SK-N-SH (cell line): Measurements from ENCODE around the gene GGT5. TPM values are rescaled to one million over a fixed set of nuclear protein-coding genes. Genes with fewer than 3 reads are reported as not detected.
"Not testable (repeated sequence)": the region's sequence is repeated elsewhere in the genome, so short reads cannot be mapped to it uniquely, and the experiment has no call there.

ENCODE experiments used
- CTCF ChIA-PET: fragments of 300-600, 350-600 bp; formaldehyde crosslinking; extraction: SDS; loops from one replicate; lab custom pipeline; 2021; lab: Yijun Ruan, JAX
- POLR2A ChIA-PET: fragments of 350-600 bp; sonication (Branson Sonifier 250); formaldehyde crosslinking; extraction: SDS; loops from one replicate; lab custom pipeline; 2020; ENCODE audit warnings: antibody characterized with exemption, inconsistent platforms; lab: Yijun Ruan, JAX
- DNase-seq: peaks from one replicate; pipeline ENCODE4 v3.0.0; 2012
- H2AFZ ChIP-seq: fragments of 200-600 bp; sonication (generic); 2 replicates; pipeline ENCODE4 v1.8.1; 2016; ENCODE audit warnings: antibody characterized with exemption, mild to moderate bottlenecking, low read depth
- H3F3A ChIP-seq: fragments of 200-600 bp; sonication (generic); replicated peaks from 2 replicates; pipeline ENCODE3; 2016; ENCODE audit warnings: antibody characterized with exemption, mild to moderate bottlenecking; ENCODE audit not compliant: insufficient read depth
- H3K27ac ChIP-seq, 2 experiments: fragments of 200-500 bp in 1 of 2; fragments of 200-600 bp in 1 of 2; sonication (Bioruptor generic) in 1 of 2; sonication (generic), shearing (Covaris generic) in 1 of 2; 2 replicates each; pipeline versions ENCODE4 v1.5.1 to v1.6.1; 2014 to 2016; ENCODE audit warnings: low read depth in 2 of 2, inconsistent platforms in 1 of 2, low read length in 1 of 2, mild to moderate bottlenecking in 1 of 2, mixed read lengths in 1 of 2
- H3K27me3 ChIP-seq: fragments of 200-600 bp; sonication (generic), shearing (Covaris generic); 2 replicates; pipeline ENCODE4 v1.6.1; 2016; ENCODE audit warnings: mixed run types; ENCODE audit not compliant: insufficient read depth
- H3K36me3 ChIP-seq, 2 experiments: fragments of 200-500 bp in 1 of 2; fragments of 200-600 bp in 1 of 2; sonication (Bioruptor generic) in 1 of 2; sonication (generic) in 1 of 2; replicated peaks in 1 of 2; 2 replicates each; pipeline versions ENCODE3 to v1.5.1; 2014 to 2016; ENCODE audit warnings: low read length in 1 of 2, mild to moderate bottlenecking in 1 of 2; ENCODE audit not compliant: insufficient read depth in 2 of 2, control insufficient read depth in 1 of 2
- H3K4me1 ChIP-seq, 2 experiments: fragments of 200-500 bp in 1 of 2; fragments of 200-600 bp in 1 of 2; sonication (Bioruptor generic) in 1 of 2; sonication (generic), shearing (Covaris generic) in 1 of 2; 2 replicates each; pipeline versions ENCODE4 v1.5.1 to v1.6.1; 2014 to 2016; ENCODE audit warnings: low read depth in 1 of 2, low read length in 1 of 2, mixed run types in 1 of 2; ENCODE audit not compliant: insufficient read depth in 2 of 2, control insufficient read depth in 1 of 2
- H3K4me2 ChIP-seq: fragments of 200-600 bp; sonication (generic), shearing (Covaris generic); 2 replicates; pipeline ENCODE4 v1.6.1; 2017; ENCODE audit warnings: mixed run types
- H3K4me3 ChIP-seq, 2 experiments: fragments of 200-500 bp in 1 of 2; fragments of 200-600 bp in 1 of 2; sonication (Bioruptor generic) in 1 of 2; sonication (generic), shearing (Covaris generic) in 1 of 2; 2 replicates each; pipeline versions ENCODE4 v1.5.1 to v1.8.1; 2014 to 2016; ENCODE audit warnings: low read depth in 2 of 2, inconsistent platforms in 1 of 2, low read length in 1 of 2, mild to moderate bottlenecking in 1 of 2, mixed read lengths in 1 of 2, moderate library complexity in 1 of 2
- H3K79me2 ChIP-seq: fragments of 200-600 bp; sonication (generic); 2 replicates; pipeline ENCODE4 v1.8.1; 2017; ENCODE audit warnings: mild to moderate bottlenecking; ENCODE audit not compliant: insufficient read depth
- H3K9ac ChIP-seq: fragments of 200-600 bp; sonication (generic); 2 replicates; pipeline ENCODE4 v1.6.1; 2017; ENCODE audit warnings: mixed run types
- H3K9me2 ChIP-seq: fragments of 200-600 bp; sonication (generic); 2 replicates; pipeline ENCODE4 v1.6.1; 2017; ENCODE audit warnings: mixed run types
- H3K9me3 ChIP-seq: fragments of 200-600 bp; sonication (generic); 2 replicates; pipeline ENCODE4 v1.6.1; 2017; ENCODE audit warnings: mixed run types, mild to moderate bottlenecking, moderate library complexity
- H4K20me1 ChIP-seq: fragments of 200-600 bp; sonication (generic); 2 replicates; pipeline ENCODE4 v1.6.1; 2017; ENCODE audit warnings: mild to moderate bottlenecking, mixed run types; ENCODE audit not compliant: insufficient read depth
- CTCF ChIP-seq: fragments of 200-600 bp; sonication (generic); IDR thresholded peaks from 2 replicates; pipeline ENCODE4 v1.6.1; 2017; ENCODE audit warnings: antibody characterized with exemption, mild to moderate bottlenecking, moderate library complexity
- FOXM1 ChIP-seq: IDR thresholded peaks from 2 replicates; pipeline ENCODE4 v1.4.0; 2012; ENCODE audit warnings: low read depth, mild to moderate bottlenecking
- NFIC ChIP-seq: IDR thresholded peaks from 2 replicates; pipeline ENCODE4 v1.4.0; 2012; ENCODE audit warnings: borderline replicate concordance
- POLR2AphosphoS5 ChIP-seq: IDR thresholded peaks from 2 replicates; pipeline ENCODE4 v1.6.1; 2012; ENCODE audit warnings: low read depth, low read length
- RAD21 ChIP-seq: IDR thresholded peaks from 2 replicates; pipeline ENCODE4 v1.6.1; 2012; ENCODE audit warnings: mild to moderate bottlenecking, low read length
- RFX5 ChIP-seq: IDR thresholded peaks from 2 replicates; pipeline ENCODE4 v1.6.1; 2012; ENCODE audit warnings: mild to moderate bottlenecking, improper control_type of control experiment, low read length
- SMC3 ChIP-seq: IDR thresholded peaks from 2 replicates; pipeline ENCODE4 v1.6.1; 2012; ENCODE audit warnings: low read depth, low read length, improper control_type of control experiment
- WGBS: methylation state at CpG from one replicate; pipeline ENCODE4 v1.1.6; 2017; ENCODE audit warnings: low lambda C conversion rate; 5-methylcytosine and 5-hydroxymethylcytosine counted together
- polyA plus RNA-seq, 3 experiments: library from polyadenylated mRNA; depleted of rRNA; stranded (reverse); fragments of >200 nt; gene quantifications; 2 replicates each; pipeline ENCODE4 v1.2.3, GENCODE V29; 2012
- TF ChIP-seq, protein P1 (sequence below): IDR thresholded peaks from 2 replicates; pipeline ENCODE4 v1.6.1; 2012; ENCODE audit warnings: mild to moderate bottlenecking, low read depth, low read length, moderate library complexity

GGT5 gene
- polyA plus RNA-seq, 1 of the 3 experiments (the other 2 are of a cell fraction) = 4.6 TPM

GRCh38 chr22:24182900-24183246 lies 62.0 kb downstream of the GGT5 start:
- CTCF ChIA-PET = interaction anchor here (1.5 kb wide), 1 partner anchor 27 kb away, joined by 3 read pairs; no protein-coding TSS in a partner anchor
- POLR2A ChIA-PET, H3K4me2 ChIP-seq, H2AFZ ChIP-seq, H3F3A ChIP-seq, H3K4me3 ChIP-seq, H3K36me3 ChIP-seq, H3K9ac ChIP-seq, H4K20me1 ChIP-seq, H3K79me2 ChIP-seq, H3K27me3 ChIP-seq, H3K27ac ChIP-seq, DNase-seq, H3K9me3 ChIP-seq, H3K9me2 ChIP-seq: not testable (repeated sequence)
- H3K4me1 ChIP-seq = peaks cover 0 to 12% of the 10 kb centered on the region in 2 experiments; a peak in 1 of 4 replicates
- TF ChIP-seq CTCF = 0 out of 2 replicates have a peak, but pooled peaks have one; percentile 17
- 80% methylated on average over 1 of the region's 11 CpGs for WGBS

- 81% methylated on average over 16 of the region's 20 CpGs for WGBS
- peaks cover 0 to 12% of the 10 kb centered on the region in 2 experiments; a peak in 1 of 4 replicates for H3K4me1 ChIP-seq
- DNase-seq = peak; percentile 53
- no peaks in the 10 kb centered on the region for H3K27me3 ChIP-seq
- H4K20me1 ChIP-seq = no peaks in the 10 kb centered on the region
- H3K79me2 ChIP-seq = no peaks in the 10 kb centered on the region
- H3K9me3 ChIP-seq = no peaks in the 10 kb centered on the region
- no peak overlapping the region for H2AFZ ChIP-seq
- peaks cover 0 to 3% of the 10 kb centered on the region in 2 experiments for H3K36me3 ChIP-seq
- CTCF ChIA-PET = interaction anchor here (1.5 to 2.7 kb wide), 2 partner anchors 25 to 27 kb away, joined by 3 to 11 read pairs; no protein-coding TSS in a partner anchor
- H3K4me2 ChIP-seq = no peak overlapping the region
- H3F3A ChIP-seq = no peaks in the 10 kb centered on the region
- TF ChIP-seq FOXM1 = no peak
- TF ChIP-seq NFIC = no peak
- TF ChIP-seq, protein P1, sequence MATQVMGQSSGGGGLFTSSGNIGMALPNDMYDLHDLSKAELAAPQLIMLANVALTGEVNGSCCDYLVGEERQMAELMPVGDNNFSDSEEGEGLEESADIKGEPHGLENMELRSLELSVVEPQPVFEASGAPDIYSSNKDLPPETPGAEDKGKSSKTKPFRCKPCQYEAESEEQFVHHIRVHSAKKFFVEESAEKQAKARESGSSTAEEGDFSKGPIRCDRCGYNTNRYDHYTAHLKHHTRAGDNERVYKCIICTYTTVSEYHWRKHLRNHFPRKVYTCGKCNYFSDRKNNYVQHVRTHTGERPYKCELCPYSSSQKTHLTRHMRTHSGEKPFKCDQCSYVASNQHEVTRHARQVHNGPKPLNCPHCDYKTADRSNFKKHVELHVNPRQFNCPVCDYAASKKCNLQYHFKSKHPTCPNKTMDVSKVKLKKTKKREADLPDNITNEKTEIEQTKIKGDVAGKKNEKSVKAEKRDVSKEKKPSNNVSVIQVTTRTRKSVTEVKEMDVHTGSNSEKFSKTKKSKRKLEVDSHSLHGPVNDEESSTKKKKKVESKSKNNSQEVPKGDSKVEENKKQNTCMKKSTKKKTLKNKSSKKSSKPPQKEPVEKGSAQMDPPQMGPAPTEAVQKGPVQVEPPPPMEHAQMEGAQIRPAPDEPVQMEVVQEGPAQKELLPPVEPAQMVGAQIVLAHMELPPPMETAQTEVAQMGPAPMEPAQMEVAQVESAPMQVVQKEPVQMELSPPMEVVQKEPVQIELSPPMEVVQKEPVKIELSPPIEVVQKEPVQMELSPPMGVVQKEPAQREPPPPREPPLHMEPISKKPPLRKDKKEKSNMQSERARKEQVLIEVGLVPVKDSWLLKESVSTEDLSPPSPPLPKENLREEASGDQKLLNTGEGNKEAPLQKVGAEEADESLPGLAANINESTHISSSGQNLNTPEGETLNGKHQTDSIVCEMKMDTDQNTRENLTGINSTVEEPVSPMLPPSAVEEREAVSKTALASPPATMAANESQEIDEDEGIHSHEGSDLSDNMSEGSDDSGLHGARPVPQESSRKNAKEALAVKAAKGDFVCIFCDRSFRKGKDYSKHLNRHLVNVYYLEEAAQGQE = no peak
- TF ChIP-seq POLR2AphosphoS5 = no peak
- TF ChIP-seq RAD21 = peak; percentile 35
- peak; percentile 35 for TF ChIP-seq CTCF
- peak; percentile 16; the same call in 1 of the 2 replicates for TF ChIP-seq SMC3
- no peak for TF ChIP-seq RFX5
- POLR2A ChIA-PET = no interaction called here
- H3K9ac ChIP-seq = no peak overlapping the region
- H3K27ac ChIP-seq = no peak overlapping the region
- no peaks in the 10 kb centered on the region for H3K9me2 ChIP-seq
- no peak overlapping the region for H3K4me3 ChIP-seq
Observed at GRCh38 chr22:24181996-24182899, 62.6 kb downstream of the GGT5 start.
